Sciatic nerve (tissue), 2 donors: ENCODE data around the gene MKRN2OS. TPM values are rescaled to one million over a fixed set of nuclear protein-coding genes. Genes with fewer than 3 reads are reported as not detected.
"Not testable (repeated sequence)": the region's sequence is repeated elsewhere in the genome, so short reads cannot be mapped to it uniquely, and the experiment has no call there.

Experiments
- ATAC-seq: fragments of 200-7000 bp; cut with Tn5 transposase; one replicate; pipeline ENCODE4 v1.9.1; 2020; ENCODE audit warnings: mild to moderate bottlenecking, moderate library complexity
- DNase-seq: peaks from one replicate; pipeline ENCODE4 v3.0.0-alpha.2; 2020; ENCODE audit warnings: low spot score
- intact Hi-C: fragments of 100-400 bp; cut with DNase I; formaldehyde crosslinking; loops from one replicate; pipeline ENCODE4 v1.14.2; 2022
- total RNA-seq: library from RNA; stranded (reverse); fragmentation: NEBNext Ultra II Directional; extraction: Animal tissue kit (Norgen Biotek cat#: 25700); gene quantifications from one replicate; pipeline ENCODE4 v1.2.1, GENCODE V29; 2021
- donor health status: DM: no; HTN: no; CAD: no.
- donor health status: DM: no; HTN: no; CAD: no.

Gene MKRN2OS
- total RNA-seq, 1 donor from 2014 or later, result not detected

GRCh38 chr3:12568747-12569146 is 23.4 kb upstream of the MKRN2OS start:
- no peak for ATAC-seq
- no peak for DNase-seq
- intact Hi-C loops, result no loop called here

DNA sequence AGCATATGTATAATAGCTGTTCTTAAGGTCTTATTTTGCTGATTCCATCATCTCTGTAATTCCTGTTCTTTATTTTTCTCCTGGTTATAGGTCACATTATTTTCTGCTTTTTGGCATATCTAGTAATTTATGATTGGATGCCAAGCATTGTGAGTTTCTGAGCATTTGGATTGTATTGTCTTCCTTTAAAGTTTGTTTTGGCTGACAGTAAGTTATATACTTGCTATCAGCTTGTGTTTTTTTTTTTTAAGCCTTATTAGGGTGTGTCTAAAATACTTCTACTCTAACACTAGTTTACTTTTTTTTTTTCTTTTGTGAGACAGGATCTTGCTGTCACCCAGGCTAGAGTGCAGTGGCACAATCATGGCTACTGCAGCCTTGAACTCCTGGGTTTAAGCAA is 21.7 kb upstream of the MKRN2OS start:
- intact Hi-C loops, result no loop called here
- ATAC-seq (no peak), DNase-seq (no peak)

GRCh38 chr3:12562451-12562850 is 17.2 kb upstream of the MKRN2OS start:
- DNase-seq (no peak), ATAC-seq (no peak)
- intact Hi-C loops, result no loop called here

DNA sequence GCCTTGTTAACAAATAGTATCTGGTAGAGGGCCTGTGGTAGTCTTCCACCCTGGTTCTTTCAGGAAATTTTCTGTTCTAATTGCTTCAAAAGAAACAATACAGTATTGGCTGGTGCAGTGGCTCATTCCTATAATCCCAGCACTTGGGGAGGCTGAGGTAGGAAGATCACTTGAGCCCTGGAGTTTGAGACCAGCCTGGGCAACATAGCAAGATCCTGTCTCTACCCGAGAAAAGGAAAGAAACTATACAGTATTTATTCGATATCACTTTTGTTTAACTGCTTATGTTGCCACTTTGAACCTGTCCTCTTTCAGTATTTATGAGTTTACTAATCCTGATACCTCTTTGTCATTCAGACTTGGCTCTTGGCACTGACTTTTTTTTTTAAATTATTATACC is 16.1 kb upstream of the MKRN2OS start:
- DNase-seq, result no peak
- ATAC-seq, result no peak
- intact Hi-C loops, result no loop called here

DNA sequence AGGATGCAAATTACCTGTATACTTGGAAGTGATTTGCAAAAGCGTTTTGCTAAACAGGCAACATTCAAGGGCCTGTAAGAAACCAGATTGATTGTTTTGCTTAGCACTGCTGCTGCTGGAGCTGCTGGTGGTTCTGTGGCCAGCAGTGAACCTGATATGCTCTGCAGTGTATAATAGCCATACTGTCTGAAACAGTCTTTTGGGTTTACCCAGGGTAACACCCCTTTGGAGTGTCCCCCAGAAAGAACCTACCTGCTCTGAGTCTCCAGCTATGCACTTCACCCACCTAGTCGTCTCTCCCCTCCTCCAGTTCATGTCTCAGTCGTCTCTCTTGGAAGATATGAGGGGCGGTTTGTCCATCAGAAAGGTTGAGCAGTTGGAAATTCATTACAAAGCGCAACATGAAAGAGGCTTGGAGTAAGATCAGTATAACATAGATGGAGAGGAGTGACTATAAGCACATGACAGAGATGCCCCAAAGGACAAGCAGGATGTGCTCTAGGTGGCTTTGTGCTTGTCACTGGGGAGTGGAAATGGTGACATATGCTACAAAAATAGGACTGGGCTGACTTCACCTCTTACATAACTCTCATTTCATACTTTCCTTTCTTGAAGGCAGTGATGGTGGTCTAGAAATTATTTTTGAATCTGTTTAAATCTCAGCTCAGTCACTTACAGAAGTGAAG is 15.3 kb upstream of the MKRN2OS start:
- intact Hi-C loops, result no loop called here
- DNase-seq (no peak), ATAC-seq (no peak)

GRCh38 chr3:12559520-12559919 is 14.2 kb upstream of the MKRN2OS start:
- ATAC-seq (no peak), DNase-seq (no peak)
- intact Hi-C loops, result no loop called here

- intact Hi-C loops, result no loop called here
- no peak for ATAC-seq
- no peak for DNase-seq
Measured at GRCh38 chr3:12558706-12559105, 13.4 kb upstream of the MKRN2OS start.

- intact Hi-C loops, result no loop called here
- no peak for DNase-seq
Measured at GRCh38 chr3:12557473-12558100, 12.3 kb upstream of the MKRN2OS start.

DNA sequence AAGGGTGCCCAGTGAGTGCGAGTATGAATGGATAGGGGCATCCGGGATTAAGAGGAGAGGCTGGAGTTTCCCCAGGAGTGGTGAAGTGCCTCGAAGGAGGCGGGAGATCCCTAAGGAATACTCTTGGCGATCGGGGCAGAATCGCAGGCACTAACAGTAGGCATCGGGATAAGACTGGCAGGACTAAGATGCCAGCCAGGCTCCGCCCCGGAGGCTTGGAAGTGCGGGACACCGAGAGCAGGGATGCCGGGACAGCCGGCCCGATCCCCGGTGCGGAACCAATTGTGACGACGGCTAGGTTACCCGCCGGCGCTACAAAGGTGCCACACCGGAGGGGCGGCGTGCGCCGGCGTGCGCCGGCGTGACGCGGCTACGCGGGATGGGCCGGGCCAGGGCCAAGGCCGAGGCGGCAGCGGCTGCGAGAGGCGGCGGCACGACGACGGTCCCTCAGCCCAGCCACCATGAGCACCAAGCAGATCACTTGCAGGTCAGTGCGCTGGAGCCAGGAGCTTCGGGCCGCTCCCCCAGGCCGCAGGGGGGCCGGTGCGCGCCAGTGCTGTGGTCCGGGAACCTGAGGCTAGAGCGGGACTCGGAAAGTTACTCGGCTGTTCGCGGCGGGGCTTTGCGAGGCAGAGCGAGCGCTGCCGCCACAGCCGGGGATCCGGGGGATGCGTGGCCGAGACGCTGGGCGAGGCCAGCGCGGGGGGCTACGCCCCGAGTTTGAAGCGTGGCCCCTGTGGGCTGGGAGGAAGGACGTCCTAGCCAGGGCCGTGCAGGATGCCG is 11.6 kb upstream of the MKRN2OS start, which contains the start of gene MKRN2:
Gene MKRN2 (plus strand): TSS at position 398 of the 783 bp plus-strand sequence. CDS start 64 bp downstream, at position 462.
- intact Hi-C loops, result no loop called here
- peak; percentile 97 for ATAC-seq
- DNase-seq, result peak; percentile 91

More at GRCh38 chr3:12557473-12558100, 12.3 kb upstream of the MKRN2OS start:
- ATAC-seq, result no peak

- peak; percentile 34 for ATAC-seq
- intact Hi-C loops, result no loop called here
- DNase-seq, result no peak
Measured at GRCh38 chr3:12556314-12556689, 11.0 kb upstream of the MKRN2OS start.

DNA sequence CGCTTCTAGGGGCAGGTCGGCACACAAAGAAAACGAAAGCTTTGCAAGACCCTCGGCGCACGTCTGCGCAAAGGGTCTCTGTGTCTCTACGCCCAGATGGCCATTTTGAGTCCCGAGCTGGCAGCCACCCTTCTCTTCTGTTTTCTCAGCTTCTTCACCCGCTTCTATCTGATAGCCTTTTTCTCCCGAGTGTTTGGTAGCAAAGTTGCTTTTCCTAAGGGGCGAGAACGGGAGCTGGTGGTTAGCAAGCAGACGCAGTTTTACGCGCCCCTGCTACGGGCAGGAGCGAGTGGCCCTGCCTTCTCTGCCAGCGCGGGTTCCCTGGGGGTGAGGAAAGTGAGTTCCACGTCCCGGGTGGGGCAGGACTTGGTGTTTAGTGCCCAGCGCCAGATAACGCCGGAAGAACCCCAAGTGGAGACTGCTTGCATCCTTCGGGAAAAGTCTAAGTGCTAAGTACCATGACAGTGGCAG is 8.7 kb upstream of the MKRN2OS start:
- ATAC-seq (no peak), DNase-seq (no peak)
- intact Hi-C loops, result no loop called here

DNA sequence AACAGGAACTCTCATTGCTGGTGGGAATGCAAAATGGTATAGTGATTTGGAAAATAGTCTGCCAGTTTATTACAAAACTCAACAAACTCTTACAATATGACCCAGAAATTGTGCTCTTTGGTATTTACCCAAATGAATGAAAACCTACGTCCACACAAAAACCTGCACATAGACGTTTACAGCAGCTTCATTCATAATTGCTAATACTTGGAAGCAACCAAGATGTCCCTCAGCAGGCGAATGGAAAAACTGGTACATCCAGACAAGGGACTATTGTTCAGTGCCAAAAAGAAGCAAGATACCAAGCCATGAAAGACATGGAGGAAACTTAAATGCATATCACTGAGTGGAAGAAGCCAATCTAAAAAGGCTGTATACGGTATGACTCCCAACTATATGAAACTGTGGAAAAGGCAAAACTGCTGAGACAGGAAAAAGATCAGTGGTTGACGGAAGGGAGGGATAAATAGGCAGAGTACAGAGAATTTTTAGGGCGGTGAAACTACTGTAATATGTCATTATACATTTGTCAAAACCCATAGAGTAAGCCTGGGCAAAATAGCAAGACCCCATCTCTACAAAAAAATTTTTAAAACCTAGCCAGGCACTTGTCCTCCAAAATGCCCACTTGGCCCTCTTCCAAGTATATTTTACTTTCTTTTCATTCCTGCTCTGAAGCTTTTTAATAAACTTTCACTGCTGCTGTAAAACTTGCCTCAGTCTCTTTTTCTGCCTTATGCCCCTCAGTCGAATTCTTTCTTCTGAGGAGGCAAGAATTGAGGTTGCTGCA is 4.9 kb upstream of the MKRN2OS start:
- intact Hi-C loops, result no loop called here
- DNase-seq (no peak), ATAC-seq (no peak)

GRCh38 chr3:12544652-12545472 is 437 bp downstream of the MKRN2OS start:
- no peak for ATAC-seq
- DNase-seq, result no peak
- intact Hi-C loops, result no loop called here

DNA sequence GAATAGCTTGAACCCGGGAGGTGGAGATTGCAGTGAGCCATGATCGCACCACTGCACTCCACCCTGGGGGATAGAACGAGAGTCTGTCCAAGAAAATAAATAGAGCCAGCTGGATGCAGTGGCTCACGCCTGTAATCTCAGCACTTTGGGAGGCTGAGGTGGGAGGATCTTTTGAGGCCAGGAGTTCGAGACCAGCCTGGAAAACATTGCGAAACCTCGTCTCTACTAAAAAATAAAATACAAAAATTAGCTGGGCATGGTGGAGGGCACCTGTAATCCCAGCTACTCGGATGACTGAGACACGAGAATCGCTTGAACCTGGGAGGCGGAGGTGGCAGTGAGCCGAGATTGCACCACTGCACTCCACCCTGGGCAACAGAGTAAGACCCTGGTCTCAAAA is 1.8 kb downstream of the MKRN2OS start:
- DNase-seq, intact Hi-C loops, ATAC-seq: not testable (repeated sequence)

DNA sequence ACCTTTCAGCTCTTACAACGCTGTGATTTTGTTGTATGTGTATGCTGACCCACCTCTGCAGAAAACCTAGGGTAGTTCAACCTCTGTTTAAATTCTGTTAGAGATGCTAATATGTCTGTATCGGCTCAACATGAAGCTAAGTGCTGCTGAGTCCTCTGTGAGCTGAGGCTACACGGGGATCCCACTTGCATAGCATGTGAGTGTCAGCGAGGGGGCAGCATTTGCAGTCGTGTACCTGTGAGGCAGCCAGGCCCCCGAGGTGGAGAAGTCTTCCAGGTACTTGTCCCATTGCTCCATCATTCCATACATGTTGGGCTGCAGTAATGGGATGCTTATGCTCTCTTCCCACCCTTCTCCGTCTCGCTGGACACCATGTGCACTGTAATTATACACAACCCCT is 3.7 kb downstream of the MKRN2OS start:
- intact Hi-C loops, result no loop called here
- ATAC-seq (no peak), DNase-seq (no peak)

GRCh38 chr3:12536423-12536822 is 8.9 kb downstream of the MKRN2OS start:
- ATAC-seq, result no peak
- no peak for DNase-seq
- intact Hi-C loops, result no loop called here

- ATAC-seq (no peak), DNase-seq (no peak)
- intact Hi-C loops, result no loop called here
Measured at GRCh38 chr3:12532182-12532581, 13.1 kb downstream of the MKRN2OS start.

DNA sequence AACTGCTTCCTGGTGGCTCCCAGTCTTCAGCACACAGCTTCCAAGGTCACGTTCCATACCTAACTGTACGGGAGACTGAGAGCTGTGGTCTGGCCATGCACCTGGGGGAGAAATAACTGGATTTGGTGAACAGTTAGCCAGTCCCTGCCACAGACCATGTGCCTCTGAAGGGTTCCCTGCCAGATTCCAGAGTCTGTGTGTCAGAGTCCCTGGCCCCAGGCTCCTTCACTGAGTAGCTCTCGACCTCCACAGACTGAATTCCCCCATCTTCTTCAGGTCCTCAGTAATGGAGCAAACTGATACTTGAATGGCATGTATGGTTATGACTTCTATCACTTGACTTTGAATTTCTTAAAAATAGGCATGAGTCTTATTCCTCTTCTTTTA is 17.5 kb downstream of the MKRN2OS start:
- DNase-seq (no peak), ATAC-seq (no peak)
- intact Hi-C loops, result no loop called here
